Coronary artery (tissue), 2 donors: ENCODE measurements around the gene UBQLN4.

ENCODE experiments used
- DNase-seq: peaks from one replicate; pipeline ENCODE4 v3.0.0-alpha.2; 2017; ENCODE audit warnings: low spot score
- H3K27ac ChIP-seq, 2 donors: fragments of 200-600 bp; sonication (generic); one replicate each; pipeline ENCODE4 v1.5.1; 2016 to 2019
- H3K4me3 ChIP-seq: fragments of 200-600 bp; sonication (generic); 2 replicates; pipeline ENCODE4 v1.5.1; 2016; ENCODE audit warnings: mild to moderate bottlenecking, moderate library complexity
- TF ChIP-seq, protein P1 (sequence below): fragments of 200-600 bp; sonication (generic); IDR thresholded peaks from one replicate; pipeline ENCODE4 v1.5.1; 2019; ENCODE audit warnings: antibody characterized with exemption

The UBQLN4 gene

DNA sequence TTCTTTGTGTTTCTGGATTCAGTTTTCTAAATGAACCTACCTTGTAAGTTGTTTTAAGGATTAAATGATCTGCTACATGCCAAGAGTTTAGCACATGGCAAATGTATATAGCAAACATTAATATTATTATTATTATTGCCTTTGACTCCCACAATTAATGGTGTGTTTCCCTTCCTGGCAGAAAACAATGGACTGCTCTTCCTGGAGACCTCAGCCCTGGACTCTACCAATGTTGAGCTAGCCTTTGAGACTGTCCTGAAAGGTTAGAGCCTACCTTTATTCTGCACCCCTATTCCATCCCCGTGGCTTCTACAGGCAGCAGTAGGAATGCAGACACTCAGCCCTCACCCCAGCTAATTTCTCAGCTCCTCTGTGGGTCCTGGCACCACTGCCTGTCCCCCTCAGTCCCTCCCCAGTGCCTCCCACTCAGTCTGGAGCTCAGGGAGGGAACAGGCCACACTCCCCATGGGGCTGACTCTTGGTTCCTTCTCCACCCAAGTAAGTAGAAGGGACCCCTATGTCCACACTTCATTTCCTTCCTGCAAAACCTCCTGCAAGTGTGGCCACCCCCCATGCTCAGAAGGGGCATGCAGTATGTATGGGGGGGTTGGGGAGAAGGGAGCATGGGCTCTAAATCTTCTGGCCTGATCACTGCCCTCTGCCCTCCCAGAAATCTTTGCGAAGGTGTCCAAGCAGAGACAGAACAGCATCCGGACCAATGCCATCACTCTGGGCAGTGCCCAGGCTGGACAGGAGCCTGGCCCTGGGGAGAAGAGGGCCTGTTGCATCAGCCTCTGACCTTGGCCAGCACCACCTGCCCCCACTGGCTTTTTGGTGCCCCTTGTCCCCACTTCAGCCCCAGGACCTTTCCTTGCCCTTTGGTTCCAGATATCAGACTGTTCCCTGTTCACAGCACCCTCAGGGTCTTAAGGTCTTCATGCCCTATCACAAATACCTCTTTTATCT is 16.2 kb upstream of the UBQLN4 start:
- DNase-seq = no peak
- TF ChIP-seq, protein P1, sequence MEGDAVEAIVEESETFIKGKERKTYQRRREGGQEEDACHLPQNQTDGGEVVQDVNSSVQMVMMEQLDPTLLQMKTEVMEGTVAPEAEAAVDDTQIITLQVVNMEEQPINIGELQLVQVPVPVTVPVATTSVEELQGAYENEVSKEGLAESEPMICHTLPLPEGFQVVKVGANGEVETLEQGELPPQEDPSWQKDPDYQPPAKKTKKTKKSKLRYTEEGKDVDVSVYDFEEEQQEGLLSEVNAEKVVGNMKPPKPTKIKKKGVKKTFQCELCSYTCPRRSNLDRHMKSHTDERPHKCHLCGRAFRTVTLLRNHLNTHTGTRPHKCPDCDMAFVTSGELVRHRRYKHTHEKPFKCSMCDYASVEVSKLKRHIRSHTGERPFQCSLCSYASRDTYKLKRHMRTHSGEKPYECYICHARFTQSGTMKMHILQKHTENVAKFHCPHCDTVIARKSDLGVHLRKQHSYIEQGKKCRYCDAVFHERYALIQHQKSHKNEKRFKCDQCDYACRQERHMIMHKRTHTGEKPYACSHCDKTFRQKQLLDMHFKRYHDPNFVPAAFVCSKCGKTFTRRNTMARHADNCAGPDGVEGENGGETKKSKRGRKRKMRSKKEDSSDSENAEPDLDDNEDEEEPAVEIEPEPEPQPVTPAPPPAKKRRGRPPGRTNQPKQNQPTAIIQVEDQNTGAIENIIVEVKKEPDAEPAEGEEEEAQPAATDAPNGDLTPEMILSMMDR = no peak
- H3K4me3 ChIP-seq = no peak overlapping the region
- H3K27ac ChIP-seq = no peak overlapping the region

DNA sequence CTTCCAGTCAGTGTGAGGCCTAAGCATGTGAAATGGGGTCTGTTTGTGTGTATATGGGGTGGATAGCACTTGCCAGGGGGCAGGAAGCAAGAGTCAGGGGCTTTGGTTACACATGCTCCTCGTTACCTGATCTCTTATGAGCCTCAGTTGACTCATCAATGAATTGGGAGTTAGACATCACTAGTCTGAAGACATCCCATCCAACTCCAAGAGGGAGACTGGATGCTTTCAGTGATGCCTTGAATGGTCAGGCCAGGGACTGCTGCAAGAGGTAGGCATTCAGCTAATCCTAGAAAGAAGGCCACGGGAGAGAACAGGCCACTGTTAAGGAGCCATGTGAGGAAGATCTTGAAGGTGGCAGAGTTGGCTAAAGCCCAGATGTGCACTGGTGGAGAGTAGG is 13.7 kb upstream of the UBQLN4 start:
- TF ChIP-seq, protein P1 = no peak
- DNase-seq = no peak
- Histone ChIP-seq H3K27ac (no peak overlapping the region), H3K4me3 (no peak overlapping the region)

DNA sequence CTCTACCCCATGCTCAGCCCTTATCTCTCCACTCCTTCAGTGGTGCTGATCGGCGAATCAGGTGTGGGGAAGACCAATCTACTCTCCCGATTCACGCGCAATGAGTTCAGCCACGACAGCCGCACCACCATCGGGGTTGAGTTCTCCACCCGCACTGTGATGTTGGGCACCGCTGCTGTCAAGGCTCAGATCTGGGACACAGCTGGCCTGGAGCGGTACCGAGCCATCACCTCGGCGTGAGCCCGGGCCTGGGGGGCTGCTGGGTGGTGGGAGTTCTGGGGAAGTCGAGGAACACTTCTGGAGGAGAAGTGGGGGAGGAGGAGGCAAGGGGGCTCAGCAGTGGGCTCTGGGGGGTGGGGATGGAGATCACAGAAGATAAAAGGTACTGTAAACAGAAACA is 12.3 kb upstream of the UBQLN4 start:
- no peak for DNase-seq
- H3K27ac ChIP-seq = no peak overlapping the region
- no peak overlapping the region for H3K4me3 ChIP-seq
- TF ChIP-seq, protein P1 = no peak

DNA sequence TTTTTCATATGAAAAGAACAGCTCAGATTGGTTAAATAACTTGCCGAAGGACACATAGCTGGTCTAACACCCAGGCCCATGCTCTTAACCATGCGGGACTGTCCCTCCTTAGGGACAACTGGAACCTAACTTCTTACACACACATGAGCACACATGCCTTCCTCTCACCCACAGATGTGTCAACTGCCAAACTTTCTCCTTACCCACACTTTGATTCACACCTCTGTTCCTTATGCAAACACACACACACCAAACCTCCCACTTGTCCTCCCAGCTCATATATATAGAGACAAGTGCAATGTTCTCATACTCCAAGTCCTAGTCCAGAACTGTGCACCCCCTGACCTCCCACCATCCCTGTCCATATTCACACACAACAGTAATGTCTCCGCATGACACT is 11.6 kb upstream of the UBQLN4 start:
- DNase-seq = no peak
- TF ChIP-seq, protein P1 = no peak
- Histone ChIP-seq H3K27ac (no peak overlapping the region), H3K4me3 (no peak overlapping the region)

DNA sequence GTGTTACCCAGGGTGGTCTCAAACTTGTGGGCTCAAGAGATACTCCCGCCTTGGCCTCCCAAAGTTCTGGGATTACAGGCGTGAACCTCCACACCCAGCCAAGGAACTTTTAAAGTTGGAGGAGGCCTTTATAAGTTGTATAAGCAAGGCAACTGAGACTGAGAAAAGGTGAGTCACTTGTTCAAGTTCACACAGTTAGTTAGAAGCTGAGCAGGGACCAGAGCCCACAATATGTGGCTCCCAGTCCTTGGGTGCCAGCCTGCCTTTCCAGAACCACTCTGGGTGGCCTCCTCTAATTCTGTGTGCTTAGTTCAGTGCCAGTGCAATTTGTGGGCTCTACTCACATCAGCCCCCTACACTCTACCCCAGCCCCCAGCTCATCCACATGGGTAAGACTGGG is 11.0 kb upstream of the UBQLN4 start:
- Histone ChIP-seq H3K4me3 (no peak overlapping the region), H3K27ac (no peak overlapping the region)
- TF ChIP-seq, protein P1 = no peak
- no peak for DNase-seq

DNA sequence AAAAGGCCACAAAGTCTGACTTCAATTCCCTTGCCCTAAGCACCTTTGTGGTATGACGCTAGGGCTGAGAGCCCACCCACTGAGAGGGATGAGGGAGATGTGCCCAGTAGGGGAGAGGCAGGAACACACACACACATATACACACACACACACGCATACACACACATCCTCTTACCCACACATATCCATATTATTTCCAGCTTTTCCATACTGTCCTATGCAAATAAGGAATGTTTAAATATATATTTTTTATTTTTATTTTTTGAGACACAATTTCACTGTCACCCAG is 10.3 kb upstream of the UBQLN4 start:
- TF ChIP-seq, protein P1 = no peak
- H3K4me3 ChIP-seq = no peak overlapping the region
- no peak overlapping the region for H3K27ac ChIP-seq
- DNase-seq = no peak

DNA sequence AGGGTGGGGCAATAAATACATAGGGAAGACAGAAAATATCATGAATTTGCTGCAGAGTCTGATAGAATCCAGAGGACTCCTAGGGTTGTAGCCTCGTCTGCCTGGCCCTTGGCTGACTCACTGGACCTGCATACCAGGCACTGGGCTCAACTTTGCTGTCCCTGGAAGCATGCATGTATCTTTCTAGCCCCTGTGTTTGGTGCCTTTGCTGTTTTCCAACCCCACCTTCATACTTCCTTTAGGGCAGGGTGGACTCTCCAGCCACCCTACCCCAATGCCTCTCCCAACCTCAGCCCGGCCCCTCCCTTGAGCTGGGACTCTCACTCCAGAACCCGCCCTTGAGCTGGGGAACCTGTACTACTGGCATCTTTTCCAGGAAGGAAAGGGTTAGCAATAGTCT is 8.6 kb upstream of the UBQLN4 start:
- Histone ChIP-seq H3K4me3 (no peak overlapping the region), H3K27ac (no peak overlapping the region)
- DNase-seq = no peak

More for the DNA sequence above, 8.6 kb upstream of the UBQLN4 start:
- TF ChIP-seq, protein P1 = no peak
